Activated naive CD8-positive, alpha-beta T cell treated with anti-CD3 and anti-CD28 coated beads, Interleukin-2, amount 10 ng/mL, durations not matched to agents 7 days and 5 days (primary cell): ENCODE results near the gene LRRC42. TPM values are rescaled to one million over a fixed set of nuclear protein-coding genes. Genes with fewer than 3 reads are reported as not detected.

Source experiments
- ATAC-seq: fragments of 150-1000 bp; cut with Tn5 transposase; one replicate; pipeline ENCODE4 v1.10.0; 2021; ENCODE audit warnings: low read depth, moderate library complexity
- POLR2A ChIA-PET: fragments of 350-600 bp; sonication (Branson Sonifier 250); formaldehyde crosslinking; loops from one replicate; lab custom pipeline; 2021; ENCODE audit warnings: antibody characterized with exemption; lab: Charles Lee
- DNase-seq: peaks from one replicate; pipeline ENCODE4 v3.0.0; 2021
- H3K27ac Mint-ChIP-seq: one replicate; pipeline ENCODE4 v1.8.0; 2022; ENCODE audit warnings: mild to moderate bottlenecking, mixed read lengths
- H3K27me3 Mint-ChIP-seq: one replicate; pipeline ENCODE4 v1.8.0; 2022; ENCODE audit warnings: mild to moderate bottlenecking, moderate library complexity, mixed read lengths
- H3K36me3 Mint-ChIP-seq: one replicate; pipeline ENCODE4 v1.8.0; 2021; ENCODE audit warnings: mild to moderate bottlenecking, mixed read lengths
- H3K4me1 Mint-ChIP-seq: one replicate; pipeline ENCODE4 v1.8.0; 2021; ENCODE audit warnings: mixed read lengths
- H3K4me3 Mint-ChIP-seq: one replicate; pipeline ENCODE4 v1.8.0; 2022; ENCODE audit warnings: mild to moderate bottlenecking, moderate library complexity, mixed read lengths
- H3K9me3 Mint-ChIP-seq: one replicate; pipeline ENCODE4 v1.8.0; 2021; ENCODE audit warnings: mixed read lengths
- total RNA-seq, 2 experiments: library from RNA; stranded (reverse); gene quantifications; one replicate each; pipeline ENCODE4 v1.2.3, GENCODE V29; 2021

Gene LRRC42
- total RNA-seq, 2 experiments from 2014 or later = 18.8 to 20.2 TPM

GRCh38 chr1:53927376-53927881 is 18.7 kb upstream of the LRRC42 start:
- POLR2A ChIA-PET = no interaction called here
- Mint-ChIP-seq H3K36me3 (peaks cover 48% of the 10 kb centered on the region), H3K27ac (no peak overlapping the region), H3K4me1 (peaks cover 4% of the 10 kb centered on the region), H3K9me3 (no peaks in the 10 kb centered on the region), H3K27me3 (no peaks in the 10 kb centered on the region), H3K4me3 (no peak overlapping the region)
- no peak for ATAC-seq
- no peak for DNase-seq

GRCh38 chr1:53929246-53929960 is 16.7 kb upstream of the LRRC42 start:
- no peaks in the 10 kb centered on the region for H3K27me3 Mint-ChIP-seq
- POLR2A ChIA-PET = interaction anchor here (0.5 kb wide), 1 partner anchor 143 kb away, joined by 3 read pairs; no protein-coding TSS in a partner anchor
- ATAC-seq (no peak), DNase-seq (no peak)
- H3K4me3 Mint-ChIP-seq = no peak overlapping the region
- peaks cover 60% of the 10 kb centered on the region for H3K36me3 Mint-ChIP-seq
- peaks cover 4% of the 10 kb centered on the region for H3K4me1 Mint-ChIP-seq
- H3K9me3 Mint-ChIP-seq = peaks cover 2% of the 10 kb centered on the region
- H3K27ac Mint-ChIP-seq = no peak overlapping the region

GRCh38 chr1:53930932-53931331 is 15.2 kb upstream of the LRRC42 start:
- H3K4me3 Mint-ChIP-seq = no peak overlapping the region
- H3K36me3 Mint-ChIP-seq = peaks cover 73% of the 10 kb centered on the region
- H3K27me3 Mint-ChIP-seq = no peaks in the 10 kb centered on the region
- H3K4me1 Mint-ChIP-seq = peaks cover 4% of the 10 kb centered on the region
- POLR2A ChIA-PET = interaction anchor here (0.5 to 2.3 kb wide), 2 partner anchors 9 to 14 kb away, joined by 3 to 6 read pairs; partner anchors contain the start of genes IFT25 and LRRC42
- no peak for ATAC-seq
- no peak overlapping the region for H3K27ac Mint-ChIP-seq
- DNase-seq = no peak
- peaks cover 4% of the 10 kb centered on the region for H3K9me3 Mint-ChIP-seq

GRCh38 chr1:53931523-53931922 is 14.6 kb upstream of the LRRC42 start:
- POLR2A ChIA-PET = interaction anchor here (0.5 to 2.3 kb wide), 2 partner anchors 10 to 14 kb away, joined by 3 to 6 read pairs; partner anchors contain the start of genes IFT25 and LRRC42
- Mint-ChIP-seq H3K4me3 (no peak overlapping the region), H3K9me3 (peaks cover 4% of the 10 kb centered on the region), H3K27ac (no peak overlapping the region), H3K27me3 (no peaks in the 10 kb centered on the region), H3K4me1 (peaks cover 4% of the 10 kb centered on the region), H3K36me3 (peaks cover 75% of the 10 kb centered on the region)
- ATAC-seq (no peak), DNase-seq (no peak)

- no peak for DNase-seq
- POLR2A ChIA-PET = interaction anchor here (0.5 to 0.8 kb wide), 2 partner anchors 10 to 73 kb away, joined by 3 to 4 read pairs; partner anchors contain the start of gene IFT25
- Mint-ChIP-seq H3K27me3 (no peaks in the 10 kb centered on the region), H3K4me1 (peaks cover 8% of the 10 kb centered on the region), H3K27ac (no peak overlapping the region), H3K36me3 (peaks cover 78% of the 10 kb centered on the region), H3K4me3 (no peak overlapping the region), H3K9me3 (peaks cover 4% of the 10 kb centered on the region)
- ATAC-seq = no peak
Observed at GRCh38 chr1:53934170-53934765, 11.9 kb upstream of the LRRC42 start.

- Mint-ChIP-seq H3K27ac (no peak overlapping the region), H3K27me3 (no peaks in the 10 kb centered on the region), H3K36me3 (peaks cover 73% of the 10 kb centered on the region), H3K4me3 (no peak overlapping the region), H3K4me1 (peaks cover 8% of the 10 kb centered on the region), H3K9me3 (peaks cover 6% of the 10 kb centered on the region)
- POLR2A ChIA-PET = interaction anchor here (1.0 kb wide), 1 partner anchor 9 kb away, joined by 6 read pairs; the partner anchor contains the start of gene IFT25
- DNase-seq (no peak), ATAC-seq (no peak)
Observed at GRCh38 chr1:53936430-53936829, 9.7 kb upstream of the LRRC42 start.

- Mint-ChIP-seq H3K27ac (no peak overlapping the region), H3K9me3 (peaks cover 6% of the 10 kb centered on the region), H3K4me1 (peaks cover 15% of the 10 kb centered on the region), H3K4me3 (no peak overlapping the region), H3K27me3 (no peaks in the 10 kb centered on the region), H3K36me3 (peaks cover 65% of the 10 kb centered on the region)
- DNase-seq = no peak
- POLR2A ChIA-PET = no interaction called here
- no peak for ATAC-seq
Observed at GRCh38 chr1:53938136-53938830, 7.9 kb upstream of the LRRC42 start.

GRCh38 chr1:53942127-53942957 is 3.8 kb upstream of the LRRC42 start:
- peak overlapping the region; percentile 37 for H3K4me3 Mint-ChIP-seq
- H3K27me3 Mint-ChIP-seq = no peaks in the 10 kb centered on the region
- H3K4me1 Mint-ChIP-seq = peaks cover 37% of the 10 kb centered on the region
- no peak overlapping the region for H3K27ac Mint-ChIP-seq
- ATAC-seq (no peak), DNase-seq (no peak)
- POLR2A ChIA-PET = interaction anchor here (0.7 kb wide), 1 partner anchor 21 kb away, joined by 3 read pairs; no protein-coding TSS in a partner anchor
- peaks cover 42% of the 10 kb centered on the region for H3K36me3 Mint-ChIP-seq
- peaks cover 1% of the 10 kb centered on the region for H3K9me3 Mint-ChIP-seq

GRCh38 chr1:53943090-53943489 is 3.1 kb upstream of the LRRC42 start:
- peaks cover 39% of the 10 kb centered on the region for H3K4me1 Mint-ChIP-seq
- POLR2A ChIA-PET = no interaction called here
- peak overlapping the region; percentile 97 for H3K4me3 Mint-ChIP-seq
- H3K9me3 Mint-ChIP-seq = peaks cover 1% of the 10 kb centered on the region
- no peaks in the 10 kb centered on the region for H3K27me3 Mint-ChIP-seq
- DNase-seq (no peak), ATAC-seq (no peak)
- no peak overlapping the region for H3K27ac Mint-ChIP-seq
- peaks cover 35% of the 10 kb centered on the region for H3K36me3 Mint-ChIP-seq

- no peak for ATAC-seq
- no peak for DNase-seq
- Mint-ChIP-seq H3K27me3 (no peaks in the 10 kb centered on the region), H3K4me3 (peak overlapping the region; percentile 97), H3K36me3 (peaks cover 30% of the 10 kb centered on the region), H3K27ac (peak overlapping the region; percentile 70), H3K4me1 (peaks cover 42% of the 10 kb centered on the region), H3K9me3 (peaks cover 1% of the 10 kb centered on the region)
- POLR2A ChIA-PET = interaction anchor here (1.9 to 3.2 kb wide), 2 partner anchors 10 to 106 kb away, joined by 4 to 23 read pairs; partner anchors contain the start of gene NDC1
Observed at GRCh38 chr1:53943490-53944043, 2.6 kb upstream of the LRRC42 start.

- peaks cover 44% of the 10 kb centered on the region for H3K4me1 Mint-ChIP-seq
- H3K27ac Mint-ChIP-seq = peak overlapping the region; percentile 92
- POLR2A ChIA-PET = interaction anchor here (0.6 to 3.2 kb wide), 15 partner anchors 8 to 857 kb away, joined by 3 to 28 read pairs (median 6); partner anchors contain the start of genes NDC1, TCEANC2, TMEM59 and TTC22
- DNase-seq = peak; percentile 35
- ATAC-seq = no peak
- peak overlapping the region; percentile 97 for H3K4me3 Mint-ChIP-seq
- H3K36me3 Mint-ChIP-seq = peaks cover 25% of the 10 kb centered on the region
- H3K27me3 Mint-ChIP-seq = no peaks in the 10 kb centered on the region
- peaks cover 1% of the 10 kb centered on the region for H3K9me3 Mint-ChIP-seq
Observed at GRCh38 chr1:53944469-53945182, 1.5 kb upstream of the LRRC42 start.

GRCh38 chr1:53945183-53945432 is 1.0 kb upstream of the LRRC42 start:
- Mint-ChIP-seq H3K36me3 (peaks cover 24% of the 10 kb centered on the region), H3K4me3 (peak overlapping the region; percentile 97), H3K27me3 (no peaks in the 10 kb centered on the region), H3K27ac (peak overlapping the region; percentile 92), H3K4me1 (peaks cover 47% of the 10 kb centered on the region), H3K9me3 (peaks cover 1% of the 10 kb centered on the region)
- POLR2A ChIA-PET = interaction anchor here (0.6 to 3.2 kb wide), 16 partner anchors 8 to 856 kb away, joined by 3 to 28 read pairs (median 6); partner anchors contain the start of genes NDC1, TCEANC2, TMEM59 and TTC22
- ATAC-seq (no peak), DNase-seq (no peak)
